Left lung (tissue), 10 donors: ENCODE data around the gene CDH12. TPM values are rescaled to one million over a fixed set of nuclear protein-coding genes. Genes with fewer than 3 reads are reported as not detected.

ENCODE experiments used
- ATAC-seq: fragments of 200-7000 bp; cut with Tn5 transposase; one replicate; pipeline ENCODE4 v1.9.1; 2020; ENCODE audit warnings: moderate library complexity
- DNase-seq, 4 donors: peaks; one replicate each; pipeline ENCODE4 v3.0.0-alpha.2; 2013 to 2020
- H3K27ac ChIP-seq, 2 donors: fragments of 200-600 bp; sonication (generic) in 1 of 2; one replicate each; pipeline versions ENCODE4 v1.5.0 to v1.8.0; 2020 to 2021
- H3K27me3 ChIP-seq, 2 donors: fragments of 200-600 bp; sonication (generic) in 1 of 2; one replicate each; pipeline versions ENCODE4 v1.5.0 to v1.8.0; 2020 to 2021
- H3K36me3 ChIP-seq, 2 donors: fragments of 200-600 bp; sonication (generic) in 1 of 2; one replicate each; pipeline versions ENCODE4 v1.5.0 to v1.8.0; 2020 to 2021
- H3K4me1 ChIP-seq, 2 donors: fragments of 200-600 bp; one replicate each; pipeline ENCODE4 v1.8.0; 2021
- H3K4me3 ChIP-seq, 2 donors: fragments of 200-600 bp; sonication (generic) in 1 of 2; one replicate each; pipeline versions ENCODE4 v1.5.0 to v1.8.0; 2020 to 2021; ENCODE audit warnings: mild to moderate bottlenecking in 1 of 2
- H3K9me3 ChIP-seq, 2 donors: fragments of 200-600 bp; sonication (generic) in 1 of 2; one replicate each; pipeline versions ENCODE4 v1.5.0 to v1.8.0; 2020 to 2021
- CTCF ChIP-seq, 2 donors: fragments of 200-600 bp; sonication (generic) in 1 of 2; IDR thresholded peaks; one replicate each; pipeline versions ENCODE4 v1.5.0 to v1.8.0; 2021; ENCODE audit warnings: antibody characterized with exemption in 2 of 2
- intact Hi-C, 2 donors: fragments of 100-400 bp; cut with DNase I; formaldehyde crosslinking; loops; one replicate each; pipeline versions ENCODE4 v1.11.2 to v1.14.2; 2022
- polyA plus RNA-seq, 6 donors: library from polyadenylated mRNA; unstranded; fragments of 120-200 nt; gene quantifications; one replicate each; pipeline ENCODE4 v1.2.1, GENCODE V29; 2013; ENCODE audit not compliant: insufficient read length in 6 of 6
- total RNA-seq, 2 donors: library from RNA; stranded (reverse); fragmentation: NEBNext Ultra II Directional; extraction: Animal tissue kit (Norgen Biotek cat#: 25700); gene quantifications; one replicate each; pipeline ENCODE4 v1.2.1, GENCODE V29; 2021
- donor health status: DM: no; HTN: yes; CAD: no.
- donor health status: DM: no; HTN: no; CAD: no.

The CDH12 gene
- total and polyA plus RNA-seq, 8 donors, result 2.6 to 6.5 (median 5.2) TPM; not detected in 2

- DNase-seq, result no peak
- no peak overlapping the region for H3K27ac ChIP-seq
- H3K4me1 ChIP-seq, result no peaks in the 10 kb centered on the region
- no peak for ATAC-seq
- H3K9me3 ChIP-seq, result no peaks in the 10 kb centered on the region
- intact Hi-C loops, result no loop called here
- H3K36me3 ChIP-seq, result no peaks in the 10 kb centered on the region
- H3K27me3 ChIP-seq, result no peaks in the 10 kb centered on the region
- H3K4me3 ChIP-seq, result no peak overlapping the region
- TF ChIP-seq CTCF (IDR thresholded peaks at IDR 0.05), result no peak
Observed at GRCh38 chr5:22754155-22754554, 99.0 kb downstream of the CDH12 start.

GRCh38 chr5:22751536-22751935 is 101.6 kb downstream of the CDH12 start:
- no peak for TF ChIP-seq CTCF (IDR thresholded peaks at IDR 0.05)
- intact Hi-C loops, result no loop called here
- Histone ChIP-seq H3K9me3 (no peaks in the 10 kb centered on the region), H3K4me1 (no peaks in the 10 kb centered on the region), H3K27ac (no peak overlapping the region), H3K27me3 (no peaks in the 10 kb centered on the region), H3K4me3 (no peak overlapping the region), H3K36me3 (no peaks in the 10 kb centered on the region)
- peak in 2 of 4 donors; percentile 72 to 73 for DNase-seq
- no peak for ATAC-seq

GRCh38 chr5:22736443-22737003 is 116.6 kb downstream of the CDH12 start:
- no peak for ATAC-seq
- Histone ChIP-seq H3K36me3 (no peaks in the 10 kb centered on the region), H3K27ac (no peak overlapping the region), H3K4me3 (no peak overlapping the region), H3K9me3 (no peaks in the 10 kb centered on the region), H3K27me3 (no peaks in the 10 kb centered on the region), H3K4me1 (no peaks in the 10 kb centered on the region)
- TF ChIP-seq CTCF (IDR thresholded peaks at IDR 0.05), result no peak
- DNase-seq, result no peak
- intact Hi-C loops, result no loop called here

GRCh38 chr5:22734907-22735306 is 118.2 kb downstream of the CDH12 start:
- H3K27ac ChIP-seq, result no peak overlapping the region
- ATAC-seq (no peak), DNase-seq (no peak)
- intact Hi-C loops, result no loop called here
- no peaks in the 10 kb centered on the region for H3K4me1 ChIP-seq
- no peaks in the 10 kb centered on the region for H3K9me3 ChIP-seq
- no peak overlapping the region for H3K4me3 ChIP-seq
- TF ChIP-seq CTCF (IDR thresholded peaks at IDR 0.05), result no peak
- H3K27me3 ChIP-seq, result no peaks in the 10 kb centered on the region
- H3K36me3 ChIP-seq, result no peaks in the 10 kb centered on the region

- H3K27me3 ChIP-seq, result no peaks in the 10 kb centered on the region
- intact Hi-C loops, result no loop called here
- H3K9me3 ChIP-seq, result peaks cover 0 to 12% of the 10 kb centered on the region in 2 donors
- TF ChIP-seq CTCF (IDR thresholded peaks at IDR 0.05), result no peak
- ATAC-seq (no peak), DNase-seq (no peak)
- H3K27ac ChIP-seq, result no peak overlapping the region
- no peaks in the 10 kb centered on the region for H3K36me3 ChIP-seq
- H3K4me1 ChIP-seq, result no peaks in the 10 kb centered on the region
- no peak overlapping the region for H3K4me3 ChIP-seq
Observed at GRCh38 chr5:22728610-22729009, 124.5 kb downstream of the CDH12 start.
